ENCODE results near the gene TTLL1.

Gene TTLL1

GRCh38 chr22:43081968-43082367 is 7.2 kb downstream of the TTLL1 start:
- H3K4me3 Mint-ChIP-seq, result no peak overlapping the region
- H3K27ac Mint-ChIP-seq (ENCODE audit: low read depth), result no peak overlapping the region
- no peaks in the 10 kb centered on the region for H3K27me3 Mint-ChIP-seq
- ATAC-seq (replicated peaks; ENCODE audit: extremely low read depth, poor library complexity, severe bottlenecking), result no peak
- peaks cover 9% of the 10 kb centered on the region for H3K36me3 Mint-ChIP-seq (ENCODE audit: insufficient read depth)
- no peak for DNase-seq (ENCODE audit: low spot score in 2 of 2)
- no peaks in the 10 kb centered on the region for H3K9me3 Mint-ChIP-seq
- peaks cover 31% of the 10 kb centered on the region for H3K4me1 Mint-ChIP-seq

- H3K27me3 Mint-ChIP-seq, result no peaks in the 10 kb centered on the region
- no peaks in the 10 kb centered on the region for H3K9me3 Mint-ChIP-seq
- H3K36me3 Mint-ChIP-seq (ENCODE audit: insufficient read depth), result peaks cover 9% of the 10 kb centered on the region
- H3K4me3 Mint-ChIP-seq, result no peak overlapping the region
- H3K27ac Mint-ChIP-seq (ENCODE audit: low read depth), result peak overlapping the region; percentile 78
- peaks cover 17% of the 10 kb centered on the region for H3K4me1 Mint-ChIP-seq
- ATAC-seq (replicated peaks; ENCODE audit: extremely low read depth, poor library complexity, severe bottlenecking) (no peak), DNase-seq (ENCODE audit: low spot score in 2 of 2) (no peak)
Measured at GRCh38 chr22:43080616-43081015, 8.6 kb downstream of the TTLL1 start.

GRCh38 chr22:43079742-43080141 is 9.4 kb downstream of the TTLL1 start:
- no peak for ATAC-seq (replicated peaks; ENCODE audit: extremely low read depth, poor library complexity, severe bottlenecking)
- Mint-ChIP-seq H3K9me3 (no peaks in the 10 kb centered on the region), H3K4me3 (no peak overlapping the region), H3K4me1 (peaks cover 13% of the 10 kb centered on the region), H3K27me3 (no peaks in the 10 kb centered on the region), H3K27ac (ENCODE audit: low read depth) (peak overlapping the region; percentile 78), H3K36me3 (ENCODE audit: insufficient read depth) (peaks cover 13% of the 10 kb centered on the region)
- DNase-seq (ENCODE audit: low spot score in 2 of 2), result no peak

- Mint-ChIP-seq H3K27me3 (no peaks in the 10 kb centered on the region), H3K36me3 (ENCODE audit: insufficient read depth) (peaks cover 14% of the 10 kb centered on the region), H3K4me3 (no peak overlapping the region), H3K9me3 (no peaks in the 10 kb centered on the region), H3K27ac (ENCODE audit: low read depth) (peak overlapping the region; percentile 63), H3K4me1 (peaks cover 13% of the 10 kb centered on the region)
- no peak for ATAC-seq (replicated peaks; ENCODE audit: extremely low read depth, poor library complexity, severe bottlenecking)
- no peak for DNase-seq (ENCODE audit: low spot score in 2 of 2)
Measured at GRCh38 chr22:43078522-43078921, 10.7 kb downstream of the TTLL1 start.

- Mint-ChIP-seq H3K36me3 (ENCODE audit: insufficient read depth) (peaks cover 14% of the 10 kb centered on the region), H3K27me3 (no peaks in the 10 kb centered on the region), H3K9me3 (no peaks in the 10 kb centered on the region), H3K4me1 (peaks cover 13% of the 10 kb centered on the region), H3K4me3 (no peak overlapping the region), H3K27ac (ENCODE audit: low read depth) (no peak overlapping the region)
- DNase-seq (ENCODE audit: low spot score in 2 of 2), result no peak
- ATAC-seq (replicated peaks; ENCODE audit: extremely low read depth, poor library complexity, severe bottlenecking), result no peak
Measured at GRCh38 chr22:43077121-43077877, 11.9 kb downstream of the TTLL1 start.

GRCh38 chr22:43066844-43067385 is 22.3 kb downstream of the TTLL1 start:
- H3K4me3 Mint-ChIP-seq, result no peak overlapping the region
- ATAC-seq (replicated peaks; ENCODE audit: extremely low read depth, poor library complexity, severe bottlenecking) (no peak), DNase-seq (ENCODE audit: low spot score in 2 of 2) (no peak)
- no peaks in the 10 kb centered on the region for H3K4me1 Mint-ChIP-seq
- H3K36me3 Mint-ChIP-seq (ENCODE audit: insufficient read depth), result peaks cover 22% of the 10 kb centered on the region
- no peaks in the 10 kb centered on the region for H3K9me3 Mint-ChIP-seq
- no peaks in the 10 kb centered on the region for H3K27me3 Mint-ChIP-seq
- H3K27ac Mint-ChIP-seq (ENCODE audit: low read depth), result no peak overlapping the region

GRCh38 chr22:43066134-43066533 is 23.1 kb downstream of the TTLL1 start:
- ATAC-seq (replicated peaks; ENCODE audit: extremely low read depth, poor library complexity, severe bottlenecking) (no peak), DNase-seq (ENCODE audit: low spot score in 2 of 2) (no peak)
- H3K27me3 Mint-ChIP-seq, result no peaks in the 10 kb centered on the region

GRCh38 chr22:43060183-43060582 is 29.0 kb downstream of the TTLL1 start:
- H3K36me3 Mint-ChIP-seq (ENCODE audit: insufficient read depth), result peaks cover 25% of the 10 kb centered on the region
- ATAC-seq (replicated peaks; ENCODE audit: extremely low read depth, poor library complexity, severe bottlenecking), result no peak
- no peaks in the 10 kb centered on the region for H3K27me3 Mint-ChIP-seq
- no peaks in the 10 kb centered on the region for H3K4me1 Mint-ChIP-seq
- peak; percentile 21 to 29 for DNase-seq (ENCODE audit: low spot score in 2 of 2)
- H3K27ac Mint-ChIP-seq (ENCODE audit: low read depth), result no peak overlapping the region
- H3K4me3 Mint-ChIP-seq, result no peak overlapping the region
- H3K9me3 Mint-ChIP-seq, result no peaks in the 10 kb centered on the region

More at GRCh38 chr22:43066134-43066533, 23.1 kb downstream of the TTLL1 start:
- Mint-ChIP-seq H3K36me3 (ENCODE audit: insufficient read depth) (peaks cover 23% of the 10 kb centered on the region), H3K9me3 (no peaks in the 10 kb centered on the region), H3K4me1 (no peaks in the 10 kb centered on the region), H3K27ac (ENCODE audit: low read depth) (no peak overlapping the region), H3K4me3 (no peak overlapping the region)

- Mint-ChIP-seq H3K9me3 (no peaks in the 10 kb centered on the region), H3K4me1 (no peaks in the 10 kb centered on the region), H3K27me3 (no peaks in the 10 kb centered on the region), H3K27ac (ENCODE audit: low read depth) (no peak overlapping the region), H3K4me3 (no peak overlapping the region), H3K36me3 (ENCODE audit: insufficient read depth) (peaks cover 15% of the 10 kb centered on the region)
- ATAC-seq (replicated peaks; ENCODE audit: extremely low read depth, poor library complexity, severe bottlenecking), result no peak
- DNase-seq (ENCODE audit: low spot score in 2 of 2), result no peak
Measured at GRCh38 chr22:43057641-43058040, 31.6 kb downstream of the TTLL1 start.

- no peak for DNase-seq (ENCODE audit: low spot score in 2 of 2)
- H3K9me3 Mint-ChIP-seq, result no peaks in the 10 kb centered on the region
- no peak overlapping the region for H3K27ac Mint-ChIP-seq (ENCODE audit: low read depth)
- no peak overlapping the region for H3K4me3 Mint-ChIP-seq
- ATAC-seq (replicated peaks; ENCODE audit: extremely low read depth, poor library complexity, severe bottlenecking), result no peak
- peaks cover 4% of the 10 kb centered on the region for H3K36me3 Mint-ChIP-seq (ENCODE audit: insufficient read depth)
- no peaks in the 10 kb centered on the region for H3K4me1 Mint-ChIP-seq
- H3K27me3 Mint-ChIP-seq, result no peaks in the 10 kb centered on the region
Measured at GRCh38 chr22:43053176-43053575, 36.0 kb downstream of the TTLL1 start.

- H3K36me3 Mint-ChIP-seq (ENCODE audit: insufficient read depth), result peaks cover 4% of the 10 kb centered on the region
- ATAC-seq (replicated peaks; ENCODE audit: extremely low read depth, poor library complexity, severe bottlenecking) (no peak), DNase-seq (ENCODE audit: low spot score in 2 of 2) (no peak)
- no peak overlapping the region for H3K27ac Mint-ChIP-seq (ENCODE audit: low read depth)
- H3K4me1 Mint-ChIP-seq, result no peaks in the 10 kb centered on the region
- no peaks in the 10 kb centered on the region for H3K27me3 Mint-ChIP-seq
- no peaks in the 10 kb centered on the region for H3K9me3 Mint-ChIP-seq
- H3K4me3 Mint-ChIP-seq, result no peak overlapping the region
Measured at GRCh38 chr22:43050995-43051394, 38.2 kb downstream of the TTLL1 start.

- Mint-ChIP-seq H3K27ac (ENCODE audit: low read depth) (no peak overlapping the region), H3K4me1 (peaks cover 6% of the 10 kb centered on the region), H3K4me3 (no peak overlapping the region), H3K9me3 (no peaks in the 10 kb centered on the region), H3K27me3 (no peaks in the 10 kb centered on the region), H3K36me3 (ENCODE audit: insufficient read depth) (peaks cover 6% of the 10 kb centered on the region)
- DNase-seq (ENCODE audit: low spot score in 2 of 2) (no peak), ATAC-seq (replicated peaks; ENCODE audit: extremely low read depth, poor library complexity, severe bottlenecking) (no peak)
Measured at GRCh38 chr22:43047605-43048004, 41.6 kb downstream of the TTLL1 start.

GRCh38 chr22:43044290-43044712 is 44.9 kb downstream of the TTLL1 start:
- peaks cover 3% of the 10 kb centered on the region for H3K36me3 Mint-ChIP-seq (ENCODE audit: insufficient read depth)
- DNase-seq (ENCODE audit: low spot score in 2 of 2), result no peak

More at GRCh38 chr22:43044290-43044712, 44.9 kb downstream of the TTLL1 start:
- H3K27me3 Mint-ChIP-seq, result no peaks in the 10 kb centered on the region
- no peak overlapping the region for H3K4me3 Mint-ChIP-seq
- H3K9me3 Mint-ChIP-seq, result no peaks in the 10 kb centered on the region
- ATAC-seq (replicated peaks; ENCODE audit: extremely low read depth, poor library complexity, severe bottlenecking), result no peak
- no peak overlapping the region for H3K27ac Mint-ChIP-seq (ENCODE audit: low read depth)
- peaks cover 6% of the 10 kb centered on the region for H3K4me1 Mint-ChIP-seq

All from central memory CD8-positive, alpha-beta T cell (primary cell).